ENCODE measurements around the gene PDE6A. TPM values are rescaled to one million over a fixed set of nuclear protein-coding genes. Genes with fewer than 3 reads are reported as not detected.

Gene PDE6A
- polyA plus RNA-seq, 3 donors: 0.01 TPM; not detected in 2

- Histone ChIP-seq H3K9me3 (replicated peaks in 1 of 2; ENCODE audit: control insufficient read depth in 1 of 2, insufficient read depth in 1 of 2, low read length in 2 of 2) (no peaks in the 10 kb centered on the region), H3K4me1 (ENCODE audit: control insufficient read depth in 1 of 2, insufficient read depth in 2 of 2, low read length in 2 of 2) (peaks cover 18 to 29% of the 10 kb centered on the region in 2 donors), H3K79me2 (ENCODE audit: insufficient read depth, low read length) (peaks cover 28% of the 10 kb centered on the region), H3K9ac (ENCODE audit: insufficient read depth, low read length, poor library complexity, severe bottlenecking) (peak within 1 kb of the TSS; percentile 78), H3K27me3 (ENCODE audit: control insufficient read depth in 2 of 2, insufficient read depth in 2 of 2, low read length in 2 of 2) (no peaks in the 10 kb centered on the region), H3K4me2 (replicated peaks; ENCODE audit: extremely low read depth, low read length, poor library complexity, severe bottlenecking) (peak within 1 kb of the TSS; percentile 87), H3K36me3 (replicated peaks in 1 of 2; ENCODE audit: control insufficient read depth in 1 of 2, insufficient read depth in 2 of 2, low read length in 2 of 2) (no peaks in the 10 kb centered on the region), H3K4me3 (replicated peaks in 1 of 3; ENCODE audit: low read depth in 2 of 3, low read length in 3 of 3) (peak within 1 kb of the TSS; percentile 60 to 77 (median 77)), H4K20me1 (ENCODE audit: insufficient read depth, low read length) (no peaks in the 10 kb centered on the region), H3K27ac (ENCODE audit: low read depth in 1 of 2, low read length in 2 of 2) (peak within 1 kb of the TSS; percentile 93), H2AFZ (ENCODE audit: insufficient read depth, low read depth, low read length, poor library complexity, severe bottlenecking) (peak within 1 kb of the TSS; percentile 96)
- intact Hi-C loops (cut with micrococcal nuclease): loop anchor here in 1 of 2 donors (2.0 to 5.0 kb wide), 2 partner anchors 20 to 42 kb away; partner anchors contain the start of genes HMGXB3 and TIGD6
- peaks cover 0 to 1% (median 0%) of the 10 kb centered on the region in 3 donors for H3K27me3 Mint-ChIP-seq (ENCODE audit: low read depth in 3 of 3)
- peaks cover 2 to 3% of the 10 kb centered on the region in 2 donors for H3K36me3 Mint-ChIP-seq
- H3K4me1 Mint-ChIP-seq: peaks cover 31% of the 10 kb centered on the region
- H3K4me3 Mint-ChIP-seq: peak within 1 kb of the TSS; percentile 89 to 94
- under 1% methylated on average over 79 of the region's 84 CpGs for WGBS (ENCODE audit: insufficient coverage)
- DNase-seq: peak; percentile 96 to 98 (median 98)
- peak within 1 kb of the TSS; percentile 96 to 99 (median 97) for H3K27ac Mint-ChIP-seq
- no peak for TF ChIP-seq CTCF (IDR thresholded peaks at IDR 0.05)
- peaks cover 0 to 2% (median 0%) of the 10 kb centered on the region in 7 donors for H3K9me3 Mint-ChIP-seq
These were observed 15.9 kb upstream of the PDE6A start, which contains the start of gene SLC26A2 for GRCh38 chr5:149960272-149961185. Gene SLC26A2, plus strand, starts transcription at chr5:149960758. Its CDS starts 16,895 bp downstream, at chr5:149977653.

DNA sequence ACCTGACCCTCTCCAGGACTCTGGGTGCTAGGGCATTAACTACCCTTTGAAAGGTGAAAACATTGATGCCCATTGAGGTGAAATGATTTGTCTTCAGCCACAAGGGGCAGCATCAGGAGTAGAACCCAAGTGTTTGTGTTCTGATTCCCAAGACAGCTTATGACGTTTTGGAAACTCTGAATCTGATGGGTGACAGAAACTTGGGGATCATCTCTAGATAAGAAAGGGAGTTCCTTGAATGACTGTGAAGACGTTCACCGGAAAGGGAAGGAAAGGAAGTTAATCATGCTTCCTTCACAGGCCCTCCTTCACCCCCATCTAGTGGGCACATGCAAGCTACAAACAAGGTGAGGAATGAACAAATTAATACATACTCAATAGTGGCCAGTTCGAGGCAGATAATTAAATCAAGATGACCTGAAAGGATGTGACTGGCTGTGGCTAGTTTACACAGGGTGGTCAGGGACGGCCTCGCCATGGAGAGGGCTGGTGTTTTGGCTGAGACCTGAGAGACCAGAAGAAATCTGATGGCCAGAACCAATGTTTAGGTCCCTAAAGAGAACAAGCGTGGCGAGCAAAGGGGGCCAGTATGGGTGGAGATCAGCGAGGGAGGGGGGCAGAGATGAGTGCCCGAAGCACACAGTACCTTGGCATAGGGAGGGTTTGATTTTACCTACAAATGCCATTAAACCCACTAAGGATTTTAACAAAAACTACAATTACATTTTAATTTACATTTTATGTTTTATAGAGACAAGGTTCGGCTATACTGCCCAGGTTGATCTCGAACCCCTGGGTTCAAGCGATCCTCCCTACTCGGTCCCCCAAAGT, 15.0 kb upstream of the PDE6A start:
- TF ChIP-seq CTCF (IDR thresholded peaks at IDR 0.05): peak; percentile 78
- Histone ChIP-seq H3K4me2 (replicated peaks; ENCODE audit: extremely low read depth, low read length, poor library complexity, severe bottlenecking) (peak overlapping the region; percentile 87), H3K27me3 (ENCODE audit: control insufficient read depth in 2 of 2, insufficient read depth in 2 of 2, low read length in 2 of 2) (no peaks in the 10 kb centered on the region), H3K4me1 (ENCODE audit: control insufficient read depth in 1 of 2, insufficient read depth in 2 of 2, low read length in 2 of 2) (peaks cover 18 to 29% of the 10 kb centered on the region in 2 donors), H3K79me2 (ENCODE audit: insufficient read depth, low read length) (peaks cover 24% of the 10 kb centered on the region), H4K20me1 (ENCODE audit: insufficient read depth, low read length) (no peaks in the 10 kb centered on the region), H3K27ac (ENCODE audit: low read depth in 1 of 2, low read length in 2 of 2) (peak overlapping the region; percentile 93), H2AFZ (ENCODE audit: insufficient read depth, low read depth, low read length, poor library complexity, severe bottlenecking) (peak overlapping the region; percentile 96), H3K4me3 (replicated peaks in 1 of 3; ENCODE audit: low read depth in 2 of 3, low read length in 3 of 3) (peak overlapping the region; percentile 60 to 77 (median 77)), H3K9me3 (replicated peaks in 1 of 2; ENCODE audit: control insufficient read depth in 1 of 2, insufficient read depth in 1 of 2, low read length in 2 of 2) (no peaks in the 10 kb centered on the region), H3K9ac (ENCODE audit: insufficient read depth, low read length, poor library complexity, severe bottlenecking) (peak overlapping the region; percentile 78), H3K36me3 (replicated peaks in 1 of 2; ENCODE audit: control insufficient read depth in 1 of 2, insufficient read depth in 2 of 2, low read length in 2 of 2) (no peaks in the 10 kb centered on the region)
- H3K4me3 Mint-ChIP-seq: peak overlapping the region; percentile 89 to 94
- intact Hi-C loops (cut with micrococcal nuclease): loop anchor here in 1 of 2 donors (2.0 to 5.0 kb wide), 2 partner anchors 19 to 43 kb away; partner anchors contain the start of genes HMGXB3 and TIGD6
- DNase-seq: peak; percentile 72 to 97 (median 78)
- H3K4me1 Mint-ChIP-seq: peaks cover 31% of the 10 kb centered on the region
- 34% methylated on average over 6 of the region's 14 CpGs for WGBS (ENCODE audit: insufficient coverage)
- H3K27ac Mint-ChIP-seq: peak overlapping the region; percentile 96 to 99 (median 97)
- H3K9me3 Mint-ChIP-seq: peaks cover 0 to 2% (median 0%) of the 10 kb centered on the region in 7 donors
- H3K36me3 Mint-ChIP-seq: peaks cover 2 to 3% of the 10 kb centered on the region in 2 donors
- peaks cover 0 to 1% (median 0%) of the 10 kb centered on the region in 3 donors for H3K27me3 Mint-ChIP-seq (ENCODE audit: low read depth in 3 of 3)

All from CD14-positive monocyte (primary cell).